ENCODE results near the gene XRCC6.

DNA sequence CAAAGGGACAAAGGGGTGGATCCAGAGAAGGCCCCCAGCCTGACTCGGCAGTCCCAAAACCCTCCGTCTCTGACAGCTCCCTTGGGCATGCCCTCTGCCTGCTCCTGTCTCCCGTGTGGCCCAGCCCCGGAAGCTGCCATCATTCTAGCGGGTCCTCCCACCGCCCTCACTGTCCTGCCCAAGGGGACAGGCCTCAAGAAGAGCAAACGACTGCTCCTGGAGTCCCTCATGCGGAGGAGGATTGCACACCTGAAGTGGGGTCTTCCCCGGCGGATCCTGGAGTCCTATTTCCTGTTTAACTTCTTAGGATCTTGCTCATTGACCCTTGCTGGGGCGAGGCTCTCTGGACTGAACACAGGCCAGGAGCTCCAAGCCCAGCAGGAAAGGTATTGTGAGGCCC is 75.6 kb downstream of the XRCC6 start:
- TF ChIP-seq, protein P1, sequence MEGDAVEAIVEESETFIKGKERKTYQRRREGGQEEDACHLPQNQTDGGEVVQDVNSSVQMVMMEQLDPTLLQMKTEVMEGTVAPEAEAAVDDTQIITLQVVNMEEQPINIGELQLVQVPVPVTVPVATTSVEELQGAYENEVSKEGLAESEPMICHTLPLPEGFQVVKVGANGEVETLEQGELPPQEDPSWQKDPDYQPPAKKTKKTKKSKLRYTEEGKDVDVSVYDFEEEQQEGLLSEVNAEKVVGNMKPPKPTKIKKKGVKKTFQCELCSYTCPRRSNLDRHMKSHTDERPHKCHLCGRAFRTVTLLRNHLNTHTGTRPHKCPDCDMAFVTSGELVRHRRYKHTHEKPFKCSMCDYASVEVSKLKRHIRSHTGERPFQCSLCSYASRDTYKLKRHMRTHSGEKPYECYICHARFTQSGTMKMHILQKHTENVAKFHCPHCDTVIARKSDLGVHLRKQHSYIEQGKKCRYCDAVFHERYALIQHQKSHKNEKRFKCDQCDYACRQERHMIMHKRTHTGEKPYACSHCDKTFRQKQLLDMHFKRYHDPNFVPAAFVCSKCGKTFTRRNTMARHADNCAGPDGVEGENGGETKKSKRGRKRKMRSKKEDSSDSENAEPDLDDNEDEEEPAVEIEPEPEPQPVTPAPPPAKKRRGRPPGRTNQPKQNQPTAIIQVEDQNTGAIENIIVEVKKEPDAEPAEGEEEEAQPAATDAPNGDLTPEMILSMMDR (IDR thresholded peaks at IDR 0.05): no peak
- no peak for TF ChIP-seq POLR2A (IDR thresholded peaks at IDR 0.05)

All from testis (tissue), 2 donors.